ENCODE measurements around the gene ERCC2.

GRCh38 chr19:45322311-45322710, 48.1 kb downstream of the ERCC2 start:
- TF ChIP-seq EZH2 (IDR thresholded peaks at IDR 0.05; ENCODE audit: borderline replicate concordance, low read depth, low read length, poor library complexity, severe bottlenecking): no peak
- no peak for TF ChIP-seq CTCF (conservative IDR thresholded peaks at IDR 0.05; ENCODE audit: low read depth, low read length)

Data from A673 (cell line).